Natural killer cell (primary cell): Measurements from ENCODE around the gene AP3S2. TPM values are rescaled to one million over a fixed set of nuclear protein-coding genes. Genes with fewer than 3 reads are reported as not detected.

Experiments used
- ATAC-seq, 3 donors: fragments of 150-1000 bp in 2 of 3; fragments of 200-7000 bp in 1 of 3; cut with Tn5 transposase; 1 replicate in 1 of 3; 2 replicates in 2 of 3; pipeline ENCODE4 v1.10.0; 2021; ENCODE audit warnings: mild to moderate bottlenecking in 2 of 3, moderate library complexity in 2 of 3
- DNase-seq, 2 donors: peaks; one replicate each; pipeline versions ENCODE4 v3.0.0 to v3.0.0-alpha.2; 2013 to 2021; ENCODE audit warnings: mixed read lengths in 1 of 2
- H3K27ac ChIP-seq: one replicate; pipeline ENCODE4 v1.5.1; 2013; ENCODE audit warnings: mild to moderate bottlenecking, low read length
- H3K27me3 ChIP-seq: one replicate; pipeline ENCODE4 v1.6.1; 2013; ENCODE audit warnings: low read length; ENCODE audit not compliant: control insufficient read depth, insufficient read depth
- H3K36me3 ChIP-seq: one replicate; pipeline ENCODE4 v1.6.1; 2013; ENCODE audit warnings: low read length; ENCODE audit not compliant: control insufficient read depth, insufficient read depth
- H3K4me1 ChIP-seq: one replicate; pipeline ENCODE4 v1.6.1; 2013; ENCODE audit warnings: low read length; ENCODE audit not compliant: control insufficient read depth, insufficient read depth
- H3K4me3 ChIP-seq: one replicate; pipeline ENCODE4 v1.5.1; 2013; ENCODE audit warnings: low read length
- H3K9me3 ChIP-seq: one replicate; pipeline ENCODE4 v1.6.1; 2013; ENCODE audit warnings: low read length; ENCODE audit not compliant: control insufficient read depth, insufficient read depth
- H3K27ac Mint-ChIP-seq, 2 donors: one replicate each; pipeline ENCODE4 v1.8.0; 2022; ENCODE audit warnings: mild to moderate bottlenecking in 2 of 2, mixed read lengths in 2 of 2, moderate library complexity in 1 of 2
- H3K27me3 Mint-ChIP-seq, 2 donors: one replicate each; pipeline ENCODE4 v1.8.0; 2022; ENCODE audit warnings: low read depth in 2 of 2, mixed read lengths in 2 of 2
- H3K36me3 Mint-ChIP-seq: one replicate; pipeline ENCODE4 v1.8.0; 2022; ENCODE audit warnings: mixed read lengths
- H3K4me1 Mint-ChIP-seq, 2 donors: one replicate each; pipeline ENCODE4 v1.8.0; 2022; ENCODE audit warnings: mixed read lengths in 2 of 2
- H3K4me3 Mint-ChIP-seq: one replicate; pipeline ENCODE4 v1.8.0; 2022; ENCODE audit warnings: mild to moderate bottlenecking, moderate library complexity, mixed read lengths
- H3K9me3 Mint-ChIP-seq, 2 donors: one replicate each; pipeline ENCODE4 v1.8.0; 2022; ENCODE audit warnings: mixed read lengths in 2 of 2
- WGBS: methylation state at CpG from one replicate; pipeline ENCODE4 v1.1.7; 2013; ENCODE audit warnings: missing lambda C conversion rate; ENCODE audit not compliant: insufficient coverage; 5-methylcytosine and 5-hydroxymethylcytosine counted together
- intact Hi-C: fragments of 100-400 bp; cut with micrococcal nuclease; formaldehyde crosslinking; loops from one replicate; pipeline ENCODE4 v1.14.2; 2022
- total RNA-seq, 4 donors: library from RNA; stranded (reverse); fragments of 120-200 nt in 1 of 4; gene quantifications; one replicate each; pipeline versions ENCODE4 v1.2.3 to v1.2.4, GENCODE V29; 2013 to 2022
- TF ChIP-seq, protein P1 (sequence below): fragments of 200-600 bp; IDR thresholded peaks from one replicate; pipeline ENCODE4 v1.8.0; 2022; ENCODE audit warnings: antibody characterized with exemption

AP3S2 gene
- total RNA-seq, 3 donors from 2014 or later (not counting 1 experiment from before 2014, with no cell fraction given): 28.4 to 38.2 (median 36.8) TPM

DNA sequence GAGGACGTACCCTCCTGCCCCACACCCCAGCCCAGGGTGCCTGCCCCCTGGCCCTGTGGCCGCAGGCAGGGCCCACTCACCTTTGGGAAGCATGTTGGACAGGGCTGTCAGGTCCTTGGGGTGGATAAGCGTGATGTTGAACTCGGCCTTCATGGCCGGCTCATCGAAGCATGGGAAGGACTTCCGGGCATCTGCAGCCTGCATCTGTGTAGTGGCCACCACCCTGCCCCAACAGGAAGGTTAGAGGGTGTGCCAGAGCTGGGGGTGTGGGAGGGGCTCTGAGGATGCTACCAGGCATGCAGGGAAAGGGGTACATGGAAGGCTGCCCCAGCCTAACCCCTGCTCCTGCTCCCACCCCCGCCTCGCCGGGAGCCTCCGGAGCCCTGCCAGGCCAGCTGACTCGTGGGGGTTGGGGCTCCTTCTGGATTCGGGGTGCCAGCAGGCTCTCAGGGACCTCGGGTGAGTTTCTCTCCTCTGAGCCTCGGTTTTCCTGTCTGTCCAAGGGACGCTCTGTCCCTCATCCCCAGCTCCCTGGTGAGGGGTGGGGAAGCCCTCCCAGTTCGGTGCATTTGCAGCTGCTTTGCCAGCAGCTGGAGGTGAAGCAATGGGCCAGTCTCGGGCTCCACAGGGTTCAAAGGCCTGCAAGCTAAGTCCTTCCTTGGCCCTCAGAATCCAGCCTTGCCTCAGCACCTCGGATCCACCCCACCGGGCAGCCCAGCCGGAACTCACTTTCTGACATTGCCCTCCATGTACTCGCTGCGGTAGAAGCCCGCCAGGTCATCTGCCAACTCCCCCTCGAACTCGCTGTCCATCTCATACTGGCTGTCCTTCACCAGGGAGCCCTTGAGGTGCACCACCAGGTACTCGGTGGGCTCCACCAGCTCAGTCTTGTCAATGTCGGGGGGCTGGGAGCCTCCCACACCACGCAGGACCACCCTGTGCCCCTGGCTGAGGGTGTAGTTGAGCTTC lies 88.3 kb downstream of the AP3S2 start:
- no peak overlapping the region for H3K4me3 Mint-ChIP-seq
- no peaks in the 10 kb centered on the region for H3K9me3 Mint-ChIP-seq
- ATAC-seq: no peak
- WGBS: 92% methylated on average over 29 of the region's 29 CpGs
- H3K27ac Mint-ChIP-seq: no peak overlapping the region
- no peaks in the 10 kb centered on the region for H3K9me3 ChIP-seq
- H3K27ac ChIP-seq: no peak overlapping the region
- H3K36me3 Mint-ChIP-seq: no peaks in the 10 kb centered on the region
- DNase-seq: no peak
- TF ChIP-seq, protein P1, sequence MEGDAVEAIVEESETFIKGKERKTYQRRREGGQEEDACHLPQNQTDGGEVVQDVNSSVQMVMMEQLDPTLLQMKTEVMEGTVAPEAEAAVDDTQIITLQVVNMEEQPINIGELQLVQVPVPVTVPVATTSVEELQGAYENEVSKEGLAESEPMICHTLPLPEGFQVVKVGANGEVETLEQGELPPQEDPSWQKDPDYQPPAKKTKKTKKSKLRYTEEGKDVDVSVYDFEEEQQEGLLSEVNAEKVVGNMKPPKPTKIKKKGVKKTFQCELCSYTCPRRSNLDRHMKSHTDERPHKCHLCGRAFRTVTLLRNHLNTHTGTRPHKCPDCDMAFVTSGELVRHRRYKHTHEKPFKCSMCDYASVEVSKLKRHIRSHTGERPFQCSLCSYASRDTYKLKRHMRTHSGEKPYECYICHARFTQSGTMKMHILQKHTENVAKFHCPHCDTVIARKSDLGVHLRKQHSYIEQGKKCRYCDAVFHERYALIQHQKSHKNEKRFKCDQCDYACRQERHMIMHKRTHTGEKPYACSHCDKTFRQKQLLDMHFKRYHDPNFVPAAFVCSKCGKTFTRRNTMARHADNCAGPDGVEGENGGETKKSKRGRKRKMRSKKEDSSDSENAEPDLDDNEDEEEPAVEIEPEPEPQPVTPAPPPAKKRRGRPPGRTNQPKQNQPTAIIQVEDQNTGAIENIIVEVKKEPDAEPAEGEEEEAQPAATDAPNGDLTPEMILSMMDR: no peak
- H3K4me1 Mint-ChIP-seq: peaks cover 0 to 6% of the 10 kb centered on the region in 2 donors
- peaks cover 0 to 3% of the 10 kb centered on the region in 2 donors for H3K27me3 Mint-ChIP-seq
- no peak overlapping the region for H3K4me3 ChIP-seq
- intact Hi-C loops: no loop called here
- H3K36me3 ChIP-seq: no peaks in the 10 kb centered on the region
- H3K27me3 ChIP-seq: no peaks in the 10 kb centered on the region
- H3K4me1 ChIP-seq: no peaks in the 10 kb centered on the region

DNA sequence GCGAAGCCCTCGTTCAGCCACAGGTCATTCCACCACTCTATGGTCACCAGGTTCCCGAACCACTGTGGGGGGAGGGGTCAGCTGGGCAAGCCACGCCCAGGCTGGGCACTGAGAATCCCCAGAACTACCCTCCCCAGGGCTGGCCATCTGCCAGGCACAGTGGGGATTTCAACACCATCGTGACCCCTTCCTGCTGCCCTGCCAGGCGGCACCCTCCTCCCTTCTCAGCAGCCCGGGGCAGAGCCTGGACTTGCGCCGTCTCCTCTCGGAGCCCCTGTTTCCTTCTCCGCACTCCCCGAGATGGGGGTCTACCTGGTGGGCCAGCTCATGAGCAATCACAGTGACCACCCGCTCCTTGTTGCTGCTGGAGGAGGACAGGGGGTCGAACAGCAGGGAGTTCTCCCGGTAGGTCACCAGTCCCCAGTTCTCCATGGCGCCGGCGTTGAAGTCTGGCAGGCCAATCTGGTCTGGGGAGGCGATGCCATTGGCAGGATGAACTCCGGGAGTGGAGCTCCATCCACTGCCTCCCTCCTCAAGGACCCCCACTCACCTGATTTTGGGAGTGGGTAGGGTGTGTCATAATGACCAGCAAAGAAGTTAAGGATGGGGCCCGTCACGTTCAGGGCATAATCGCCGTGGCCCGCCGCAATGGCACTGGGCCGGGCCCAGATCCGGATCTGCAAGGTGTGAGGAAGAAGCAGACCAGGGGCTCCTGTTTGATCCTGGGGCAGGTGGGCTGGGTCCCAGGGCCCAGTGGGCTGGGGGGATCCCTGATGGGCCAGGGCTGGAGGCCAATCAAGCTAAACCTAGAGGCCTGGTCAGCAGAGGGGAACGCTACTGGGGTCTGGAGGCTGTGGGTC lies 89.6 kb downstream of the AP3S2 start:
- WGBS: 90% methylated on average over 28 of the region's 29 CpGs
- intact Hi-C loops: no loop called here
- no peaks in the 10 kb centered on the region for H3K4me1 ChIP-seq
- Mint-ChIP-seq H3K36me3 (no peaks in the 10 kb centered on the region), H3K4me1 (peaks cover 0 to 6% of the 10 kb centered on the region in 2 donors), H3K27me3 (peaks cover 0 to 7% of the 10 kb centered on the region in 2 donors), H3K9me3 (no peaks in the 10 kb centered on the region), H3K4me3 (no peak overlapping the region), H3K27ac (no peak overlapping the region)
- TF ChIP-seq, protein P1: no peak
- H3K4me3 ChIP-seq: no peak overlapping the region
- ATAC-seq (no peak), DNase-seq (no peak)
- no peak overlapping the region for H3K27ac ChIP-seq
- no peaks in the 10 kb centered on the region for H3K9me3 ChIP-seq
- no peaks in the 10 kb centered on the region for H3K36me3 ChIP-seq
- no peaks in the 10 kb centered on the region for H3K27me3 ChIP-seq

DNA sequence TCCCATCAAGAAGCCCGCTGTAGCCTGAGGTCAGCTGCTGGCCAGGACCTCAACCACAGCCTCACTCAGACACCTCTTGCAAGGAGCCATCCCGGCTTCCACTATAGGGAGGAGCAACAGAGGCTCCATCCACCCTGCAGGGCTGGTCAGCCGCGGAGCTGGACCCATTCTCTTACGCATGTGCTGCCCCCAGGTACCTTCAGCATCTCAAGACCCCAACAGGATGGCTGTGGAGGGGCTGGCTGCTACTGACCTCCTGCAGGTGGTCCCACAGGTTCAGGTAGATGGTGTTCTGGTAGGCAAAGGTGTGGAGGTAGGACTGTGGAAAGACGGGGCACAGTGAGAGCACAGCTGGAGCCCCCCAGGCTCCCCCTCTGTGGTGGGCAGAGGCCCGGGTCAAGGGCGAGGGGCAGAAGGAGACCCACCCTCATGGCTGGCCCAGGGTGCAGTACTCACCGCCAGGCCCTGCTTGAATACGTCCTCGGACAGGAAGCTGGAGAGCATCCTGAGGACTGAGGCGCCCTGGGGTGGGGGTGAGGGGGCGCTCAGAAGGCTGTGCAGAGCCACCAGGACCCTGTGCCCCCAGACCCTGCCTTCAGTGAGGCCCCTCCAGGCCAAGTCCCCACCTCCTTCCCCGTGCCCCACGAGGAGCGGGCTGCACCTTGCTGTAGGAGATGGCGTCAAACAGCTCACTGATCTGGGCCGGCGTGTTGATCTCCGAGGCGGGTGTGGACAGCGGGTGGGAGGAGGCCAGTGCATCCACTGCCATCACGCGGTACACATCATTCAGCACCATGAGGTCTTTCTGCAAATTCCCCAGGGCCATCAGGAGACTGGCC lies 90.6 kb downstream of the AP3S2 start:
- ATAC-seq (no peak), DNase-seq (no peak)
- Histone ChIP-seq H3K27me3 (no peaks in the 10 kb centered on the region), H3K27ac (no peak overlapping the region), H3K4me3 (no peak overlapping the region), H3K36me3 (no peaks in the 10 kb centered on the region), H3K4me1 (no peaks in the 10 kb centered on the region), H3K9me3 (no peaks in the 10 kb centered on the region)
- Mint-ChIP-seq H3K27me3 (peaks cover 0 to 10% of the 10 kb centered on the region in 2 donors), H3K4me1 (peaks cover 0 to 6% of the 10 kb centered on the region in 2 donors), H3K9me3 (no peaks in the 10 kb centered on the region), H3K27ac (no peak overlapping the region), H3K36me3 (no peaks in the 10 kb centered on the region), H3K4me3 (no peak overlapping the region)
- WGBS: 92% methylated on average over 24 of the region's 24 CpGs
- TF ChIP-seq, protein P1: no peak
- intact Hi-C loops: no loop called here
